K562 treated with DMSO at 1 percent for 4 hours (cell line): ENCODE measurements around the gene CPA5. TPM values are rescaled to one million over a fixed set of nuclear protein-coding genes. Genes with fewer than 3 reads are reported as not detected.

Experiments used
- total RNA-seq: library from RNA; unstranded; fragments of 300-600 nt; gene quantifications from 2 replicates; pipeline ENCODE4 v1.2.3, GENCODE V29; 2022; ENCODE audit not compliant: insufficient read depth

CPA5 gene
- not detected in 2 replicates for total RNA-seq

DNA sequence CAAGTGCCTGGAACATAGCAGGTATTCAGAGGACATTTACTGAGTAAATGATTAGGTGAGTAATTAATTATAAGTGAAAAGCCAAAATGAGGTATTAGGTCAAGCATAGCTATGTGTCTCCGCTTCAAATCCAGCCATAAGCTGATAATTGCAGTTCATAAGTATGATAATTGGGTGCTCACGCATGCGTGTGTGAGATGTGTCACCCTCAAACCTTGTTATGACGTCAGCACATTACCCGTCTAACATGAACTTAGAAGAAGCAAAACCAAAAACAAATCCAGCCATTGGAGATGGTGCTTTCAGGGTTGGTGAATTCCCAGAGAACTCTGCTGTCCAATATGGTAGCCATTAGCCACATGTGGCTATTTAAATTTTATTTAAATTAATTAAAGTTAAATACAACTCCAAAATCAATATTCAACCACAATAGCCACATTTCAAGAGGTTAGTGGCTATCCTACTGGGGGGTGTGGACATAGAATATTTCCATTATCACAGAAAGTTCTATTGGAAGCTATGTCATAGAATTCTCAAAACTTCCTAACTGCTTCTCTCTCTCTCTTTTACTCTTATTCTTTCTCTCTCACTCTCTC lies at the start of gene CPA5:
CPA5 (plus strand) TSS at position 546 of the 596 bp plus-strand sequence. CDS start 1,670 bp downstream, outside the sequence.

GRCh38 chr7:130379921-130380860 lies 35.6 kb downstream of the CPA5 start, which contains the start of gene CPA1:
CPA1 (plus strand) TSS chr7:130380494; CDS start chr7:130380521, 27 bp downstream.

Other genes starting within 250 kb of the CPA5 start
- 21.2 and 22.1 TPM in 2 replicates for gene TMEM209, start 139.4 kb upstream of the CPA5 start, total RNA-seq
- not detected in 2 replicates for gene SSMEM1, start 137.0 kb upstream of the CPA5 start, total RNA-seq
- gene CPA2, start 78.0 kb upstream of the CPA5 start, total RNA-seq, result not detected in 2 replicates
- gene CPA4, start 51.7 kb upstream of the CPA5 start, total RNA-seq, result not detected in 2 replicates
- gene CPA1, start 35.7 kb downstream of the CPA5 start, total RNA-seq, result not detected in 2 replicates
- 2.2 and 3.8 TPM in 2 replicates for gene CEP41, start 96.2 kb downstream of the CPA5 start, total RNA-seq
- 0.33 TPM in 1 of 2 replicates, not detected in the other for gene MEST, start 147.3 kb downstream of the CPA5 start, total RNA-seq